ENCODE results near the gene GPALPP1. TPM values are rescaled to one million over a fixed set of nuclear protein-coding genes. Genes with fewer than 3 reads are reported as not detected.

The GPALPP1 gene
- total RNA-seq, 1 donor from 2014 or later = 32.9 TPM

GRCh38 chr13:45036206-45036605 lies 46.9 kb downstream of the GPALPP1 start:
- H3K4me3 Mint-ChIP-seq = no peak overlapping the region
- TF ChIP-seq CTCF (conservative IDR thresholded peaks at IDR 0.05) = no peak
- peaks cover 3% of the 10 kb centered on the region for H3K36me3 Mint-ChIP-seq (ENCODE audit: low read depth)
- no peak for DNase-seq (ENCODE audit: low read depth, low spot score)
- H3K9me3 Mint-ChIP-seq = no peaks in the 10 kb centered on the region
- H3K4me1 Mint-ChIP-seq = no peaks in the 10 kb centered on the region
- H3K27me3 Mint-ChIP-seq (ENCODE audit: low read depth) = no peaks in the 10 kb centered on the region
- peak overlapping the region; percentile 24 for H3K27ac Mint-ChIP-seq (ENCODE audit: unreplicated experiment)

DNA sequence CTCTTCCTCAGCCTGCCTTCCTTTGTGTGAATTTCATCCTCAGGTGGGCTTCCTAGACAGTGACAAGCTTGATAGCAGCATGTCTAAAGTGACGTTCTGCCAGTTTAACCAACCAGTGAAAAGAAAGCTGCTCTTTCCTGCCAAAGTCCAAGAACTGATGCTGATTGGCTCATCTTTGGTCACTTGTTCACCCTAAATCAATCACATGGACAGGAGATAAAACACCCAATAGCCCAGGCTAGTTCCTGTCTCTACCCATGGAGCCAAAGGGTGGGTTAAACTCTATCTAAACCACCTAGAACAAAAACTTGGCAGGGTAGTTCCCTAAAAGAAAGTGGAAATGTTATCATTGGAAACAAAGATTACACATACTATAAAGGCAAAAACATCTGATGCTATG lies 50.8 kb downstream of the GPALPP1 start:
- no peaks in the 10 kb centered on the region for H3K4me1 Mint-ChIP-seq
- no peak for TF ChIP-seq CTCF (conservative IDR thresholded peaks at IDR 0.05)
- no peaks in the 10 kb centered on the region for H3K27me3 Mint-ChIP-seq (ENCODE audit: low read depth)
- no peaks in the 10 kb centered on the region for H3K9me3 Mint-ChIP-seq
- H3K4me3 Mint-ChIP-seq = no peak overlapping the region
- no peaks in the 10 kb centered on the region for H3K36me3 Mint-ChIP-seq (ENCODE audit: low read depth)
- DNase-seq (ENCODE audit: low read depth, low spot score) = no peak
- H3K27ac Mint-ChIP-seq (ENCODE audit: unreplicated experiment) = no peak overlapping the region

DNA sequence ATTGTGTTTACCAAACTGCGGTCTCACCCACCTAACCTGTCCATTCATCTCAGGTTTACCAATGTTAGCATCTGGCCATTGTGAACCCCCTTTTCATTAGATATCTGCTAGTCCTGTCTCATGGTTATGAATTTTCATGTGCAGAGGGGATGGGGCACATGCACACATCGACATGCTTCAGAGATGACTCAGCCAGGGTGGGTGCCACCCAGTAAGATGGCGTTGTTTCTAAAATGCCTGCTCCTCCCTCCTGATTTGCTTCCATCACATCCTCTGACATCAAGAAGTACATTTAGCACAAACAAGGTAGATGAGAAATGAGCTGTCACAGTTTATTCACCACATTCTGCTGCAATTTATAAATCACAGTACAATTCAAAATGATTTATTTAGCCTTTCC lies 51.3 kb downstream of the GPALPP1 start:
- no peak for TF ChIP-seq CTCF (conservative IDR thresholded peaks at IDR 0.05)
- H3K4me3 Mint-ChIP-seq = no peak overlapping the region
- H3K36me3 Mint-ChIP-seq (ENCODE audit: low read depth) = no peaks in the 10 kb centered on the region
- H3K4me1 Mint-ChIP-seq = no peaks in the 10 kb centered on the region
- DNase-seq (ENCODE audit: low read depth, low spot score) = no peak
- H3K27ac Mint-ChIP-seq (ENCODE audit: unreplicated experiment) = no peak overlapping the region
- no peaks in the 10 kb centered on the region for H3K27me3 Mint-ChIP-seq (ENCODE audit: low read depth)
- H3K9me3 Mint-ChIP-seq = no peaks in the 10 kb centered on the region

GRCh38 chr13:45042539-45042938 lies 53.2 kb downstream of the GPALPP1 start:
- no peak for TF ChIP-seq CTCF (conservative IDR thresholded peaks at IDR 0.05)
- H3K4me1 Mint-ChIP-seq = peaks cover 5% of the 10 kb centered on the region
- no peaks in the 10 kb centered on the region for H3K27me3 Mint-ChIP-seq (ENCODE audit: low read depth)
- H3K9me3 Mint-ChIP-seq = no peaks in the 10 kb centered on the region
- no peak overlapping the region for H3K4me3 Mint-ChIP-seq
- no peak overlapping the region for H3K27ac Mint-ChIP-seq (ENCODE audit: unreplicated experiment)
- no peaks in the 10 kb centered on the region for H3K36me3 Mint-ChIP-seq (ENCODE audit: low read depth)
- no peak for DNase-seq (ENCODE audit: low read depth, low spot score)

DNA sequence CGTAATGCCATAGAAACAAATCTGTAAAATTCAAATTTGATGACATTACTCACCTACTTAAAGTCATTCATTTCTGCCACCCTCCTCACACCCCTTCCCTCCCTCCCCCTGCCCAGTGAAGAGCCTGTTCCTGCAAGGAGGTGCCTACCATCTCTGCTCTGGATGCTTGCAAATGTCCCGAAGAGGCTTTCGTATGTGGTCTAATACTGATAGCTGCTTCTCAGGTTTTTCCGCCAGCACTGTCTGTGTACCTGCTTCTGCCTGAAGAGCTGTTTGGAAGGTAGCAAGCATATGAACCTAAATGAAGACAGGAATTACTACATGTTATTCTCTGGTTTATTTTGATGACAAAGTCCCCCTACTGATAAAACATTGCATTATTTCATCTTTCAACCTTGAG lies 57.1 kb downstream of the GPALPP1 start:
- Mint-ChIP-seq H3K27me3 (ENCODE audit: low read depth) (peaks cover 6% of the 10 kb centered on the region), H3K4me3 (peak overlapping the region; percentile 88), H3K27ac (ENCODE audit: unreplicated experiment) (no peak overlapping the region), H3K4me1 (peaks cover 13% of the 10 kb centered on the region), H3K9me3 (no peaks in the 10 kb centered on the region), H3K36me3 (ENCODE audit: low read depth) (no peaks in the 10 kb centered on the region)
- no peak for TF ChIP-seq CTCF (conservative IDR thresholded peaks at IDR 0.05)
- no peak for DNase-seq (ENCODE audit: low read depth, low spot score)

Measured in neural crest cell (in vitro differentiated cells).